ENCODE results near the gene GJB1. TPM values are rescaled to one million over a fixed set of nuclear protein-coding genes. Genes with fewer than 3 reads are reported as not detected.

The GJB1 gene
- total and polyA plus RNA-seq, 9 of the 15 experiments (the other 6 are each of a cell fraction or from before 2014, with no cell fraction given), result 0.11 TPM; not detected in 8

- TF ChIP-seq CLOCK (CRISPR knock-in tag; IDR thresholded peaks at IDR 0.05; ENCODE audit: borderline replicate concordance) (no peak), TCF7 (IDR thresholded peaks at IDR 0.05; ENCODE audit: borderline replicate concordance) (no peak), PATZ1 (CRISPR knock-in tag; IDR thresholded peaks at IDR 0.05; ENCODE audit: borderline replicate concordance) (no peak), HOMEZ (CRISPR knock-in tag; IDR thresholded peaks at IDR 0.05) (no peak), TAF1 (IDR thresholded peaks at IDR 0.05; ENCODE audit: control insufficient read depth, extremely low read depth, insufficient read depth, low read length, severe bottlenecking) (no peak), MXI1 (IDR thresholded peaks at IDR 0.05; ENCODE audit: low read depth, low read length) (no peak), E2F1 (CRISPR knock-in tag; IDR thresholded peaks at IDR 0.05) (no peak), CTCFL (IDR thresholded peaks at IDR 0.05; ENCODE audit: borderline replicate concordance, insufficient read depth, low read depth, low read length, poor library complexity, severe bottlenecking) (no peak), PHF8 (IDR thresholded peaks at IDR 0.05; ENCODE audit: borderline replicate concordance, low read length) (no peak), EP300 (IDR thresholded peaks at IDR 0.05; ENCODE audit: low read length) (no peak), BMI1 (IDR thresholded peaks at IDR 0.05; ENCODE audit: low read length) (no peak), RBM22 (IDR thresholded peaks at IDR 0.05; ENCODE audit: low read depth, low read length, poor library complexity, severe bottlenecking) (no peak), NFATC3 (IDR thresholded peaks at IDR 0.05) (no peak)
These were observed 44.1 kb upstream of the GJB1 start (continued) for GRCh38 chrX:71178908-71179307.

Data from K562 (cell line).